ENCODE measurements around the gene MGAT4B.
"Not testable (repeated sequence)": the region's sequence is repeated elsewhere in the genome, so short reads cannot be mapped to it uniquely, and the experiment has no call there.

Gene MGAT4B

DNA sequence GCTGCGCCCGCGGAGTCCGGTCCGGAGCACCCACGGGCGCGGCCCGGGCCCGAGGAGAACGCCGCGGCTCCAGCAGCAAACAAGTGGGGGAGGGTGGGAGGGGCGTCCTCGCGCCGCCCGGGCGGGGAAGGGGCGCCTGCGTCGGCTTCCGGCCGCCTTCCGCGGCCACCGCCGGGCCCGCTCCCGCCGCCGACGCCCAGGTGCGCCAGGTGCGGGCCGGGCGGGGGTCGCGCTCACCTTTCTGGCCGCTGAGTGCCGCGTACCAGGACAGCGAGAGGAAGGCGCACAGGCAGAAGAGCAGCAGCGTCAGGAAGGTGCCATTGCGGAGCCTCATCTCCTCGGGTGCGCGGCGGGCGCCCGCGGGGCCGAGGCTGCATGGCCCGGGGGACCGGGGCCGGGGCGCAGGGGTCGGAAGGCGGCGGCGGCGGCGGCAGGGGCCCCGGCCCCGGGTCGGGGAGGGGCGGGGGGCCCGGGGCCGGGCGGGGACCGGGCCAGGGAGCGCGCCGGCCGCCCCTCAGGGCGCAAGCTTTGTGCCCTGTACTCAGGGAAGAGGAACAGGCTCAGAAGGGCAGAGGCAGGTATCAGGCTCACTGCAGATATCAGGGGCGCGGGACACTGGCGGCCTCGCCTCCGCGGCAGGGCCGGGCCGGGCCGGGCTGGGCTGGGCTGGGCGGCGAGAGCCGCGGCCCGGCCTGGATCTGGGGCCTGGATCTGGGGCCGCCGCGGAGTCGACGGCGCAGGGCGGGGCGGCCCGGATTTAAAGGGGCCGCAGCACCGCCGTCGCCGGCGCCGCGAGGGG is at the start of gene MGAT4B:
Gene MGAT4B (minus strand): TSS at position 617 of the 799 bp plus-strand sequence. CDS start 283 bp downstream, at position 334.
- DNase-seq (ENCODE audit: low read depth), result no peak

DNA sequence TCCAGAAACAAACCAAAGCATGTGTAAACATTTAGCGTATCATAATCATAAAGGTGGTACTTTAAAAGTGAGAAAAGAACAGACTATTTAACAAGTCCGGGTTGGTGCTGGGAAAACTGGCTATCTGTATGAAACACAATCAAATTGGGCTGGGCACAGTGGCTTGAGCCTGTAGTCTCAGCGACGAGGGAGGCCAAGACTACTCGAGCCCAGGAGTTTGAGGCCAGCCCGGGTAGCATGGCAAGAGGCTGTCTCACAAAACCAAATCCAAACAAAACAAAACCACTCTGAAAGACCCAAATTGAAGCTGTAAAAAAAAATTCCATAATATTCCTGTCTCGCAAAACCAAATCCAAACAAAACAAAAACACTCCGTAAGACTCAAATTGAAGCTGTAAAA is 47.7 kb upstream of the MGAT4B start:
- DNase-seq (ENCODE audit: low read depth), result no peak

DNA sequence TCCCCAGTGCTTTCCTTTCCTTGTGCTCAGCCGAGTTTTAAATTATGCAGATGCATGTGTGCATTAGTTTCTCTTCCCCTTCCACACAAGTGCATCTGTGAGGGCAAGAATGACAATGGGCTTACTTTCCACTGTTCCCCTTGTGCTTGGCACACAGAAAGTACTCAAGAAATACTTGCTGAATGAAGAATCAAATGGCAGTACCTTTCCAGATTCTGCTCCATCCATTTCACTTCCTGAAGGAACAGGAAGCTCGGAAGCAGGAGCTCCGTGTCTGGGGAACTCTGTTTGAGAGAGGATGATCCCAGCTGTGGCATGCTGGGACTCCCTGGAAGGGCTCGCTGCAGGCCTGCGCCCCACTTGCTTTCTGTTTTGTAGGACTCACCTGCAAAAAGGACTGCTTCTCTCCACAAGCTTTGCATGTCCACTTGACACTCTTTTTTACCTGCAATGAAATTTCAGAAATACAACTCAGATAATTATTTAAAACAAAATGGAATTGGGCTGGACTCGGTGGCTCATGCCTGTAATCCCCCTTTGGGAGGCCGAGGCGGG is 46.4 kb upstream of the MGAT4B start:
- no peak for DNase-seq (ENCODE audit: low read depth)

DNA sequence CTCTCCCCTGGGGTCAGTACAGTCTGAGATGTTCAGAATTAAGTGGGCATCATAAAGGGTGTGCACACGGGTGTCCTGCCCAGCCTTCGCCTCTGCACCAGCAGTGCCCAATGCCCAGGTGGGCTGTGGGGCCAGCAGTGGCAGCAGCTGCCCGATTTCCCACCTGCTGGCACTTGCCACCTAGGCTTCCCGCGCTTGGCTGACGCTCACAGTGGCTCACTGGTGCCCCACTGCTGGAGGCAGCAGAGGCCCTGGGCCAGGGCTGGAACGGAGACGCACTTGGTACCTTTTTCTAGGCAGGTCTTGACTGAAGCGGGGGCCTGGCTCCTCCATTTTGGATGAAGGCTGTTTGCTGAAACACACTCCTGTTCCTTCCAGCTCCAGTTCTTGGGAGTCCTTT is 35.0 kb upstream of the MGAT4B start:
- DNase-seq (ENCODE audit: low read depth), result no peak

DNA sequence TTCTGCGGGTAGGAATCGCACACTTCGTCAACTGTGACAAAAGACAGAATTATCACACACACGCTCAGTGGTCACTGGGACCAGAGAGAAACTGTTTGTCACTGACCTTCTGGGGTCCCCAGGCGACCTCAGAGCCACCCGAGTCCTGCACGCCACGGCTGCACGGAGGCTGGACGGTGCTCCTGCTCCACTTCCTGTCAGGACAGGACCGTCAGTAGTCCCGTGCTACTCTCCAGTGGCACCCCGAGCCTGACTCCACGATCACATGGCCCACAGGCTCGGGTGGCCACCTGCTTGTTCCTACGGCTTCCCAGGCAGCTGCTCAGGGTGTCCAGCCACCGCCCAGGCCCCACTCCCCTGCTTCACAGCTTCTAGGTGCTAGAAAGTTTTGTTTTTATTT is 34.1 kb upstream of the MGAT4B start:
- DNase-seq (ENCODE audit: low read depth), result no peak

DNA sequence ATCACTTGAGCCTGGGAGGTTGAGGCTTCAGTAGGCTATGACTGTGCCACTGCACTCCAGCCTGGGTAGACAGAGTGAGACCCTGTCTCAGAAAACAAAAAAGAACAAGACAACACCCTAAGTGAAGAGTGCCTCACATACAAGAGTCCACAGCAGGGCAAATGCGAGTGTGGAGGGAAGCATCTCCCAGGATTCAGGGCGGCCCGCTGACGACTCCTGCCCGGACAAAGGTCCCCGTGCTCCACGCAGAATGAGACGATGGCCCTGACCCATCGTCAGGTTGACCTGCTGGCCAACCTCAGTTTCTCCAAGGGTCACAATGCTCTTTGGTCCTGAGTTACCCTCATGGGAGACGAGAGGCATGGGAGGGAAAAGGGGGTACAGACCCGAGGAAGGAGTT is 33.7 kb upstream of the MGAT4B start:
- no peak for DNase-seq (ENCODE audit: low read depth)

DNA sequence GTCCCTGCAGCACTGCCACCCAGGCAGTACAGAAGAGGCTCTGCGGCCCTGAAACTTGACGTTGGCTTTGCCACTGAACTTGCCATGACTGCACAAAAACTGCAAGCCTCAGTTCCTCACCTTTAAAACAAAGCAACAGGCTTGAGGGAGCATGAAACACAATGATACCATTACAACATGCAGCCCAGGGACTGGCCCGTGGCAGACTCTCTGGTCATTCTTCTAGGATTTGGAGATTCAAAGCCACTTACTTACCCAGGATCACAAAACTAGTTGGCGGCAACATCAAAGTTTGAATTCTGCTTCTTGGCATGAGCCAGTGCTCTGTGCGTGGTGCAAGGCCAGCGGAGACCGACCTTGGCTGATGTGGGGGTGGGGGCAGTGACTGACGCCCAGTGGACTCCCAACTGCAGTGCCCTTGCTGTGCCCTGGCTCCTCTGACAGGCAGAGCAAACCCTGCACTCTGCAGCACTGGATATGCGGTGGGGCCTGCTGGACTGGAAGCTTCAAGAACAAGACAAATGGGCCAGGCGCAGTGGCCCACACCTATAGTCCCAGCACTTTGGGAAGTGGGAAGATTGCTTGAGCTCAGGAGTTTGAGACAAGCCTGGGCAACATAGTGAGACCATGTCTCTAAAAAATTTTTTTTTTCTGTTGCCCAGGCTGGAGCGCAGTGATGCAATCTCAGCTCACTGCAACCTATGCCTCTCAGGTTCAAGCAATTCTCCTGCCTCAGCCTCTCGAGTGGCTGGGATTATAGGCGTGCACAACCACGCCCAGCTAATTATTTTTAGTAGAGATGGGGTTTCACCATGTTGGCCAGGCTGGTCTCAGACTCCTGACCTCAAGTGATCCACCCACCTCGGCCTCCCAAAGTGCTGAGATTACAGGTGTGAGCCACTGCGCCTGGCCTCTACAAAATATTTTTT is 32.9 kb upstream of the MGAT4B start:
- no peak for DNase-seq (ENCODE audit: low read depth)

DNA sequence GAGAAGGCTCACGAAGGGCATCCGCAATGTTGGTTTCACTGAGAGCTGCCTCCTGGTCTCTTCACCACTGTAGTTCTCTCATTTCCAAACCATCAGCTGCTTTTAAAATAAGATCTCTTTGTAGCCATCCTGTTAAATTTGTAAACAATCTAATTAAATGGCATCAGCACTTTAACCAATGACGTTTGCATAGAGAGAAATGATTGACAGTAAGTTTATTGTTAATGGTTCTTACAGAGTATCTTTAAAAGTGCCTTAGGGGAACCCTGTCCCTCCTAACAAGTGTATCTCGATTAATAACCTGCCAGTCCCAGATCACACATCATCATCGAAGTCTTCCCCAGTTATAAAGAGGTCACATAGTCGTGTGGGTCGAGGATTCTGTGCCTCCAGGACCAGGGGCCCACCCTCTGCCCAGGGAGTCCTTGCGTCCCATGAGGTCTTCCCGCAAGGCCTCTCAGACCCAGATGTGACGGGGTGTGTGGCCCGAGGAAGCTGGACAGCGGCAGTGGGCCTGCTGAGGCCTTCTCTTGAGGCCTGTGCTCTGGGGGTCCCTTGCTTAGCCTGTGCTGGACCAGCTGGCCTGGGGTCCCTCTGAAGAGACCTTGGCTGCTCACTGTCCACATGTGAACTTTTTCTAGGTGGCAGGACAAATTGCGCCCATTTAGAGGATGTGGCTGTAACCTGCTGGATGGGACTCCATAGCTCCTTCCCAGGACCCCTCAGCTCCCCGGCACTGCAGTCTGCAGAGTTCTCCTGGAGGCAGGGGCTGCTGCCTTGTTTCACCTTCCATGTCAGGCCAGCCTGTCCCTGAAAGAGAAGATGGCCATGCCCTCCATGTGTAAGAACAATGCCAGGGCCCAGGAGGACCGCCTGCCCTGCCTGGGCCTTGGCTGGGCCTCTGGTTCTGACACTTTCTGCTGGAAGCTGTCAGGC is 30.7 kb upstream of the MGAT4B start:
- DNase-seq (ENCODE audit: low read depth), result no peak

DNA sequence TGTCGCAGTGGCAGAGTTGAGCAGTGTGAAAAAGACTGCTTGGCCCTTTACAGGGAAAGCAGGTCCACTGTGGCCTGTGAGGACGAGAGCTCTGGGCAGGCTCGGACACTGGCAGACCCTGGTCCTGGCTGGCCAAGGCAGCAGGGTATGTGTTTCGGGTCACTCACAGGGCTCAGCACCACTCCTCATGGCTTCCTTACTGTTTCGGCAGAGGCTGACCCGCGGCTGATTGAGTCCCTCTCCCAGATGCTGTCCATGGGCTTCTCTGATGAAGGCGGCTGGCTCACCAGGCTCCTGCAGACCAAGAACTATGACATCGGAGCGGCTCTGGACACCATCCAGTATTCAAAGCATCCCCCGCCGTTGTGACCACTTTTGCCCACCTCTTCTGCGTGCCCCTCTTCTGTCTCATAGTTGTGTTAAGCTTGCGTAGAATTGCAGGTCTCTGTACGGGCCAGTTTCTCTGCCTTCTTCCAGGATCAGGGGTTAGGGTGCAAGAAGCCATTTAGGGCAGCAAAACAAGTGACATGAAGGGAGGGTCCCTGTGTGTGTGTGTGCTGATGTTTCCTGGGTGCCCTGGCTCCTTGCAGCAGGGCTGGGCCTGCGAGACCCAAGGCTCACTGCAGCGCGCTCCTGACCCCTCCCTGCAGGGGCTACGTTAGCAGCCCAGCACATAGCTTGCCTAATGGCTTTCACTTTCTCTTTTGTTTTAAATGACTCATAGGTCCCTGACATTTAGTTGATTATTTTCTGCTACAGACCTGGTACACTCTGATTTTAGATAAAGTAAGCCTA is 29.8 kb upstream of the MGAT4B start:
- no peak for DNase-seq (ENCODE audit: low read depth)

DNA sequence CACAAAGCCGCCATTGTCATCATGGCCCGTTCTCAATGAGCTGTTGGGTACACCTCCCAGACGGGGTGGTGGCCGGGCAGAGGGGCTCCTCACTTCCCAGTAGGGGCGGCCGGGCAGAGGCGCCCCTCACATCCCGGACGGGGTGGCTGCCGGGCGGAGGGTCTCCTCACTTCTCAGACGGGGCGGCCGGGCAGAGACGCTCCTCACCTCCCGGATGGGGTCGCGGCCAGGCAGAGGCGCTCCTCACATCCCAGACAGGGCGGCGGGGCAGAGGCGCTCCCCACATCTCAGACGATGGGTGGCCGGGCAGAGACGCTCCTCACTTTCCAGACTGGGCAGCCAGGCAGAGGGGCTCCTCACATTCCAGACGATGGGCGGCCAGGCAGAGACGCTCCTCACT is 28.2 kb upstream of the MGAT4B start:
- DNase-seq (ENCODE audit: low read depth), result not testable (repeated sequence)

DNA sequence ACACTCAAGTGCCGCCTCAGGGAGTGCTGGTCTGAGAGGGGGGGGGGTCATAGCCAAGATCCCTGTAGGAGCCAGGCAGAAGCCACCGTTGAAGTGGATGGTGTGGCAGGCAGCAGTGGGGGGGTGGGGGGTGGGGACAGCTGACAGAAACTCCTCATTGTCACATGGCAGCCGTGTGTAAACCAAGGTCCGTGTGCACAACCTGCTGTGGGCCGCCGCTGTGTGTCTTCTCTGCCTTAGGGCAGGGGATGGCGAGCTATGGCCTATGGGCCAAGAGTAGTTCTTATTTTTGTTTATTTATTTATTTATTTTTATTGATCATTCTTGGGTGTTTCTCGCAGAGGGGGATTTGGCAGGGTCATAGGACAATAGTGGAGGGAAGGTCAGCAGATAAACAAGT is 27.5 kb upstream of the MGAT4B start:
- DNase-seq (ENCODE audit: low read depth), result no peak

DNA sequence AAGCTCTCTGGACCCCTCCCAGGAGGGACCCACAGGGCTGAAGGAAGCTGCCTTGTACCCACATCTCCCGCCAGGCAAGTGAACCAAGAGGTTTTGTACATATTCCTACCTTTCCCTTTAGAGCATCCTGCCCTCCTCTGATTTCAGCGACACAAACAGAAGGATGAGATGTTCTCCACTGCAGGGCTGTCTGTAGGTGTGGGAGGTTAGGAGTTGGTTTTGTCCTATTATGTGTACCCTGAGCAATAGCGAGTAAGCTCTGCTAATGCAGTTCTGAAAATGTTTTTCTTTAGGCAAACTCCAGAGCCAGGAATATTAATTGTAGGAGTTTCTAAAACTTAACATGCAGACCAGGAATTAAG is 27.0 kb upstream of the MGAT4B start:
- no peak for DNase-seq (ENCODE audit: low read depth)

DNA sequence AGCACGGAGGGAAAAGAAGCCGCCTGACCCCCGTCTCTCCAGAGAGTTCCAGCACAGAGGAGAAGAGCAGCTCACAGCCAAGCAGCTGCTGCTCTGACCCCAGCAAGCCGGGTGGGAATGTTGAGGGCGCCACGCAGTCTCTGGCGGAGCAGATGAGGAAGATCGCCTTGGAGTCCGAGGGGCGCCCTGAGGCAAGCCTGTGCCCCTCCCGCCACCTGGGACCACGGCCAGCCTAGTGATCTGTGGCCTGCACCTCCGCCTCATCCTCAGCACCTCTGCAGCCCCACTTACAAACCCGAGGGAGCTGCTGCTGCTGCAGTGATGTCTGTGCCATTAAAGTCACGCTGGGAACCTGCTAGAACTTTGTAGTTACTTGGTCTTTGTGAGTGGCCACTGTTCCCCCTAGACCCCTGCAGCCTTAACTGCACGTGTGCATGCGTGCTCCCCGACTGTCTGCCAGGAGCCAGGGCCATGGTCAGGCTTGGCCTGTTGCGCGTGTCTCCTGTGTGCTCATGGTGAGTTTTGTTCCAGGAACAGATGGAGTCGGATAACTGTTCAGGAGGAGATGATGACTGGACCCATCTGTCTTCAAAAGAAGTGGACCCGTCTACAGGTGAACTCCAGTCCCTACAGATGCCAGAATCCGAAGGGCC is 26.5 kb upstream of the MGAT4B start:
- DNase-seq (ENCODE audit: low read depth), result no peak

DNA sequence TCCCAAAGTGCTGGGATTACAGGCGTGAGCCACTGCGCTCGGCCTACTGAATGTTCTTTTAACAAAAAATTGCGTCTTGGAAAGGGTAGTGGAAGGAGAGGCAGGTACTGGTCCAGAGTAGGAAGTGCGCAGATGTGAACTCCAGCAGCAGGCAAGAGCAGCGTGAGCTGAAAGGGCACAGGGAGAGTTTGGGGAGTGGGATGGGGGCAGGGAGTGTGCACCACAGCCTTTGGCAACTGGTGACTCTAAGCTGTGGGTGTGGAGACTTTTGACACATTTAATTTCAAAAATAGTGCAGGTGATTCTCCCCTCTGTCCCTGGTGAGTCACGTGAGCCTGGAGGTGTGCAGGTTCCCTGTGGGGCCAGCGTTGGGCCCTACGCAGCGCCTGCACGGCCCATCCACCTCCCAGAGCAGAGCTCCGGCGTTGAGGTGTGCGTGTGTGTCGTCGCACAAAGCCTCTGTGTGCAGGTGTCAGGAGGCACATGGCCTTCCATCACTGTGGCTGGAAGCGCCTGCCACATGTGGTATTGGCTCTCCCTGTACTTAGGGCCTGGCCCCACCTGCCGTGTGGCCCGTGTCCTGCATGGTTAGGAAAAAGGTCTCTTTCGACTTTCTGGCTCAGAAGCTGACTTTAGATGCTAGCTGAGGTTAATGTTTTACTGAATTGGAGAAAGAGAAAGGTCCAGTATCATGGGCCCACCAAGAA is 25.5 kb upstream of the MGAT4B start:
- no peak for DNase-seq (ENCODE audit: low read depth)

DNA sequence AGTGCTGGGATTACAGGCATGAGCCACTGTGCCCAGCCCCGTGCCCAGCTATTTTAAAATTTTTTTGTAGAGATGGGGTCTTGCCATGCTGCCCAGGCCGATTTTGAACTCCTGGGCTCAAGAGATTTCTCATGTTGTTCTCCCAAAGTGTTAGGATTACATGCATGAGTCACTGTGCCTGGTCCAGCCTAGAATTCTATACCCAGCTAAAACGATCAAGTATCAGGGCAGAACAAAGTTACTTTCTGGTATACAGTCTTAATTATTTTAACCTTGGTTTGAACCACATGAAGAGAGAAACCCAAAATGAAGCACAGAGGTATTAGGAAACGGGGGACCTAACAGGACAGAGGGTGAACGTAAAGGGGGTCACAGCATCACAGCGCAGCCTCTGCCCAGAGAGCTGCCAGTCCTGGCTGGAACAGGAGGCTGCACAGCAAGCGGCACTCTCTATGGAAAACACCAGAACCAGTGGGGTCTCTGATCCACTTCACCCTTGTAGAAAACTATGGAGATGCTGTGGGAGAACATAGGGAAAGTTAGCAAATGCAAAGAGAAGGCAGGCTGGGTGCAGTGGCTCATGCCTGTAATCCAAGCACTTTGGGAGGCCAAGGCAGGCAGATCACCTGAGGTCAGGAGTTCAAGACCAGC is 24.3 kb upstream of the MGAT4B start:
- no peak for DNase-seq (ENCODE audit: low read depth)

DNA sequence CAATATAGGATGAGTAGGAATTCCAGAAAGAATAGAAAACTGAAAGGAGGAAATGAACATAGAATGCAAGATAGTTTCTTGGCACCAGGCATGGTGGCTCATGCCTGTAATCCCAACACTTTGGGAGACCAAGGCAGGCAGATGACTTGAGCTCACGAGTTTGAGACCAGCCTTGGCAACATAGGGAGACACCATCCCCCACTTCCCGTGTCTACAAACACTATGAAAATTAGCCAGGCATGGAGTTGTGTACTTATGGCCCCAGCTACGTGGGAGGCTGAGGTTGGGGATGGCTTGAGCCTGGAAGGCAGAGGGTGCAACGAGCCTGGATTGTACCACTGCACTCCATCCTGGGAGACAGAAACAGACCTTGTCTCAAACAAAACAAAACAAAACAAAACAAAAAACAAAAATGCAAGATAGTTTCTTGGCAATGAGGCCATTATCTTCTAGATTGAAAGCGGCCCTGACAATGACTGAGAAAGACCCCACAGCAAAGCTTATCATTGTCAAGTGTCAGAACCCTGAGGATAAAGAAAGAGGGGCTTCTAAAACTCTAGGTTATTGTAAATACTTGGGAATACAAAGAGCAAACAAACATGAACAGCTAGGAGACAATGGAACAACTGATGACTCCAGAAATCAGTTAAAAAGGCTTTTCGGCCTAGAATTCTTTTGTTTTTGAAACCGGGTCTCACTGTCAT is 23.2 kb upstream of the MGAT4B start:
- no peak for DNase-seq (ENCODE audit: low read depth)

DNA sequence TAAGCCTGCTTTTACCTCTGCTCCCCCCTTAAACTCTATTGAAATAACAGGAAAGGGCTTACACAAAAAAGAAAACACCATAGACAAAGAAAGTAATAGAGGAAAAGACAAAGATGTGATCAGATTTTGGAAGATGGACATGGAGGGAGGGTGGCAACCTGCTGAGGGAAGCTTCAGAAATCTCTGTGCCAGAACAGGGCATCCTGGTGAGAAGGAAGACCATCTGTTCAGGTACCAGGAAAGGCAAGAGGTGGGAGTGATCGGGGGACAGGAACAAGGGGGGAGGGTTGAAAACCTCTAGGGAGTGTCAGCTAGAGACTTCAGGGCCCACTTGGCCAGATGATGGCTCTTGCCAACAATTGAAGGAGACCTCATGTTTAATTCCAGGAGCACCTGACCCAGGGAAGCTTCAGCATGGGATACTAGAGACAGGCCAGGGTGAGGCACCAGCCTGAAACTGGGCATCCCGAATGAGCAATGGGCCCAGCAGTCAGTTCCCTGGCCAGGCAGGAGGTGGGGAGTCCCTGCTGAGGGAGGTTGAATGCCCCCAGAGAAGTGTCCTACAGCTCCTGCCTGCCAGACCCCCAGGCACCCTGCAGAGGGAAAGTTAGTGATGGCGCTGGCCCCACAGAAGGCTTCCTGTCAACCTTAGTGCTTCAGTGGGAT is 22.2 kb upstream of the MGAT4B start:
- no peak for DNase-seq (ENCODE audit: low read depth)

DNA sequence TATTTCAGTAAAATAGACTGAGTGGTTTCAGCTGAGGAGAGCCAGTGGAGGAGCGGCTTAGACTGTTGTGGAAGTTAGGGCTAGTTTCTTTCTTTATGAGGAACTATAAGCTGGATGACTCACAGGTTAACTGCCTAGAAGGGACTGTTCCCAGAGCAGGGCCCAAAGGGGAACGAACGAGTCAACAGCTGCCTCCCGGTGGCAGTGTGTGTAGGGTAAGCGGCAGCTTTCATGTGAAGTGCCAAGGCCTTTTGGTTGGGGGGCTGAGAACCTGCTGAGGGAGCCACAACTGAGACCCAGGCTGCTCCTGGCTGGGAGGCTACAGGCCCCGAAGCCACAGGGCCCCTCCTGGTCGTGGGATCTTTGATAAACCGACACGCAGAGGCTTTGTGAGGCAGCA is 21.0 kb upstream of the MGAT4B start:
- DNase-seq (ENCODE audit: low read depth), result no peak

All from stimulated activated CD8-positive, alpha-beta memory T cell treated with anti-CD3 and anti-CD28 coated beads, Interleukin-15, amount 100 ng/mL, for 24 hours (primary cell).